Activated CD8-positive, alpha-beta T cell treated with anti-CD3 and anti-CD28 coated beads, Interleukin-2, amount 10 ng/mL, durations not matched to agents 7 days and 5 days (primary cell): ENCODE data around the gene ANO1. TPM values are rescaled to one million over a fixed set of nuclear protein-coding genes. Genes with fewer than 3 reads are reported as not detected.

Source experiments
- ATAC-seq: fragments of 150-1000 bp; cut with Tn5 transposase; one replicate; pipeline ENCODE4 v1.10.0; 2021; ENCODE audit warnings: moderate library complexity
- CTCF ChIA-PET: fragments of 350-600 bp; sonication (Branson Sonifier 250); formaldehyde crosslinking; loops from one replicate; lab custom pipeline; 2021; ENCODE audit warnings: antibody characterized with exemption; lab: Charles Lee
- POLR2A ChIA-PET: fragments of 350-600 bp; sonication (Branson Sonifier 250); formaldehyde crosslinking; loops from one replicate; lab custom pipeline; 2021; ENCODE audit warnings: antibody characterized with exemption; lab: Charles Lee
- DNase-seq: peaks from one replicate; pipeline ENCODE4 v3.0.0-alpha.2; 2020
- H3K27ac Mint-ChIP-seq: one replicate; pipeline ENCODE4 v1.8.0; 2021; ENCODE audit warnings: mild to moderate bottlenecking, mixed read lengths
- H3K27me3 Mint-ChIP-seq: one replicate; pipeline ENCODE4 v1.8.0; 2021; ENCODE audit warnings: low read depth, mixed read lengths
- H3K36me3 Mint-ChIP-seq: one replicate; pipeline ENCODE4 v1.8.0; 2021; ENCODE audit warnings: low read depth, mixed read lengths
- H3K4me1 Mint-ChIP-seq: one replicate; pipeline ENCODE4 v1.8.0; 2021; ENCODE audit warnings: low read depth, mixed read lengths
- H3K4me3 Mint-ChIP-seq: one replicate; pipeline ENCODE4 v1.8.0; 2021; ENCODE audit warnings: mild to moderate bottlenecking, mixed read lengths
- H3K9me3 Mint-ChIP-seq: one replicate; pipeline ENCODE4 v1.8.0; 2022; ENCODE audit warnings: mixed read lengths; ENCODE audit not compliant: insufficient read depth
- total RNA-seq, 2 experiments: library from RNA; stranded (reverse); gene quantifications; one replicate each; pipeline ENCODE4 v1.2.3, GENCODE V29; 2021

Gene ANO1
- total RNA-seq, 2 experiments from 2014 or later, result not detected

- H3K4me3 Mint-ChIP-seq, result no peak overlapping the region
- ATAC-seq, result no peak
- H3K27ac Mint-ChIP-seq, result no peak overlapping the region
- no peaks in the 10 kb centered on the region for H3K36me3 Mint-ChIP-seq
- H3K4me1 Mint-ChIP-seq, result no peaks in the 10 kb centered on the region
- H3K9me3 Mint-ChIP-seq, result no peaks in the 10 kb centered on the region
- H3K27me3 Mint-ChIP-seq, result peaks cover 28% of the 10 kb centered on the region
- ChIA-PET POLR2A (no interaction called here), CTCF (no interaction called here)
- no peak for DNase-seq
These were observed 61.8 kb downstream of the ANO1 start for GRCh38 chr11:70139785-70140410.

- peaks cover 28% of the 10 kb centered on the region for H3K27me3 Mint-ChIP-seq
These were observed 62.8 kb downstream of the ANO1 start for GRCh38 chr11:70140711-70141485.

GRCh38 chr11:70141486-70142220, 63.5 kb downstream of the ANO1 start:
- no peak overlapping the region for H3K27ac Mint-ChIP-seq
- ATAC-seq (no peak), DNase-seq (no peak)
- no peaks in the 10 kb centered on the region for H3K4me1 Mint-ChIP-seq
- no peaks in the 10 kb centered on the region for H3K36me3 Mint-ChIP-seq
- peaks cover 31% of the 10 kb centered on the region for H3K27me3 Mint-ChIP-seq
- H3K4me3 Mint-ChIP-seq, result no peak overlapping the region
- no peaks in the 10 kb centered on the region for H3K9me3 Mint-ChIP-seq
- ChIA-PET CTCF (no interaction called here), POLR2A (no interaction called here)

More at GRCh38 chr11:70140711-70141485, 62.8 kb downstream of the ANO1 start:
- Mint-ChIP-seq H3K36me3 (no peaks in the 10 kb centered on the region), H3K4me1 (no peaks in the 10 kb centered on the region), H3K27ac (no peak overlapping the region), H3K4me3 (no peak overlapping the region), H3K9me3 (no peaks in the 10 kb centered on the region)
- DNase-seq (no peak), ATAC-seq (no peak)
- ChIA-PET POLR2A (no interaction called here), CTCF (no interaction called here)

- no peaks in the 10 kb centered on the region for H3K9me3 Mint-ChIP-seq
- peaks cover 35% of the 10 kb centered on the region for H3K27me3 Mint-ChIP-seq
- H3K27ac Mint-ChIP-seq, result no peak overlapping the region
- H3K4me1 Mint-ChIP-seq, result no peaks in the 10 kb centered on the region
- POLR2A ChIA-PET, result no interaction called here
- no peaks in the 10 kb centered on the region for H3K36me3 Mint-ChIP-seq
- CTCF ChIA-PET, result no interaction called here
- no peak for ATAC-seq
- H3K4me3 Mint-ChIP-seq, result no peak overlapping the region
- DNase-seq, result no peak
These were observed 64.2 kb downstream of the ANO1 start for GRCh38 chr11:70142221-70142875.

- no peak overlapping the region for H3K4me3 Mint-ChIP-seq
- no peaks in the 10 kb centered on the region for H3K36me3 Mint-ChIP-seq
- H3K27ac Mint-ChIP-seq, result no peak overlapping the region
- H3K4me1 Mint-ChIP-seq, result no peaks in the 10 kb centered on the region
- H3K9me3 Mint-ChIP-seq, result no peaks in the 10 kb centered on the region
- ChIA-PET POLR2A (no interaction called here), CTCF (interaction anchor here (0.5 kb wide), 1 partner anchor 144 kb away, joined by 3 read pairs; no protein-coding TSS in a partner anchor)
- DNase-seq, result no peak
- H3K27me3 Mint-ChIP-seq, result peaks cover 35% of the 10 kb centered on the region
- no peak for ATAC-seq
These were observed 66.1 kb downstream of the ANO1 start for GRCh38 chr11:70144262-70144661.

DNA sequence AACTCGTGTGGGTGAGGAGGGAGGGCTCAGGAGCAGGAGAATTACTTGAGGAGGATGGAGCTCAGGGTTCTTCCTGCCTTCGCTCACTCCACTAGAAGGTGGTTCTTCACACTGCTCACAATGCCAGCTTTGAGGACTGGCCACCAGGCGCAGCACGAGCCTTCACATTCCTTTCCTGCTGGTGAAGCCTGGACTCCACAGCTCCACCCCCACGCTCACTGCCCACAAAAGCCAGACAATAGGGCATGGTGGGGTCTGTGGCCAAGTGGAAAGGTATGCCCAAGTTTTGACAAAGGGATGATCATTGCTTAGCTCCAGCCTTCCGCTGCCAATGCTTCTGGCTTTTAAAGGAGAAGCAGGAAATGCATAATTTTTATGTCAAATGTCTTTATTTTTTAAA, 67.0 kb downstream of the ANO1 start:
- CTCF ChIA-PET, result no interaction called here
- Mint-ChIP-seq H3K9me3 (no peaks in the 10 kb centered on the region), H3K27me3 (peaks cover 35% of the 10 kb centered on the region), H3K36me3 (no peaks in the 10 kb centered on the region), H3K27ac (no peak overlapping the region), H3K4me1 (no peaks in the 10 kb centered on the region), H3K4me3 (no peak overlapping the region)
- POLR2A ChIA-PET, result no interaction called here
- no peak for ATAC-seq
- DNase-seq, result no peak

- Mint-ChIP-seq H3K36me3 (no peaks in the 10 kb centered on the region), H3K4me1 (no peaks in the 10 kb centered on the region), H3K4me3 (no peak overlapping the region), H3K9me3 (no peaks in the 10 kb centered on the region), H3K27me3 (peaks cover 33% of the 10 kb centered on the region), H3K27ac (no peak overlapping the region)
- no peak for DNase-seq
- ATAC-seq, result no peak
- POLR2A ChIA-PET, result no interaction called here
- CTCF ChIA-PET, result no interaction called here
These were observed 67.7 kb downstream of the ANO1 start for GRCh38 chr11:70145841-70146240.

- Mint-ChIP-seq H3K9me3 (no peaks in the 10 kb centered on the region), H3K27ac (no peak overlapping the region), H3K4me3 (no peak overlapping the region), H3K36me3 (no peaks in the 10 kb centered on the region), H3K27me3 (peaks cover 28% of the 10 kb centered on the region), H3K4me1 (no peaks in the 10 kb centered on the region)
- ChIA-PET POLR2A (no interaction called here), CTCF (no interaction called here)
- ATAC-seq (no peak), DNase-seq (no peak)
These were observed 68.2 kb downstream of the ANO1 start for GRCh38 chr11:70146299-70146698.

DNA sequence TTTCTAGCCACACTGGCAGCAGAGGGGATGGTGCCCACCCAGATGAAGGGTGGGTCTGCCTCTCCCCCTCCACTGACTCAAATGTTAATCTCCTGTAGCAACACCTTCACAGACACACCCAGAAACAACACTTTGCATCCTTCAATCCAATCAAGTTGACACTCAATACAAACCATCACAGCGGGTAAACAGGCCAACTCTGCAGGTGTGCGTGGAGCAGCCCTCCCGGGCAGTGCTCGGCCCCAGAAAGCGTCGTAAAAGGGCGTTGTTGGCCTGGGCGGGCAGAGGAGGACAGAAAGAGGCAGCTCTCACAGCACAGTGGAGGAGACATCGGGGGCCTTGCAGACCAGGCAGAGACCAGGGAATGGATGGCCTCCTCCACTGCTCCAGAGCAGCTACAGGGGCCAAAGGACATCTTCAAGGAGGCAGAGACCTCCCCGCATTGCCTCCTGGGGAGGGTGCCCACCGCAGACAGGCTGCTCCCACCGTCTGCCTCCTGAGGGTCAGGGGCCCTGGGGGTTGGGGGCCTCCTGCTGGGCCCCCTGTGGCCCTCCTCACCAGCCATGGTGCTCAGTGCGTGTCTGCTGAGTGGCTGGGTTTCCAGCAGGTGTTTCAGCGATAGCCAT, 68.9 kb downstream of the ANO1 start:
- ChIA-PET CTCF (no interaction called here), POLR2A (no interaction called here)
- peaks cover 22% of the 10 kb centered on the region for H3K27me3 Mint-ChIP-seq
- H3K27ac Mint-ChIP-seq, result no peak overlapping the region
- no peaks in the 10 kb centered on the region for H3K4me1 Mint-ChIP-seq
- no peaks in the 10 kb centered on the region for H3K9me3 Mint-ChIP-seq
- H3K4me3 Mint-ChIP-seq, result no peak overlapping the region
- H3K36me3 Mint-ChIP-seq, result no peaks in the 10 kb centered on the region
- no peak for DNase-seq
- no peak for ATAC-seq

DNA sequence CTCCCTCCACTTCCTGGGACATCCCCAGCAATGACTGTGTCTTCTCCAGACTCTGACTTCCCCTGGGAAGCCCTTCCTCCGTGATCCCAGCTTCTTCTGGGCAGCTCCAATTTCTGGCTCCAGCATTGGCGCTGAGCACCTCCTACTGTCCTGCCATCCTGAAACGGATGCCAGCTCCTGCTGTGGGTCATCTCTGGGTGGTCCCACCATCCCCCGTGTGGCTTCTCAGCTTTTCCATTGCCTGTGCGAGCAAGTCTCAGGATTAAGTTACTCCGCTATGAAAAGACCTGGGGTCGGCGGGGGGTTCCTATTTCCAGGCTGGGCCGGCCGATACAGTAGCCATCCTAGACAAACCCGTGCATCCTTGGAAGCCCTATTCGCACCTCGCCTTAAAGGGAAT, 69.6 kb downstream of the ANO1 start:
- Mint-ChIP-seq H3K36me3 (no peaks in the 10 kb centered on the region), H3K4me3 (no peak overlapping the region), H3K27me3 (peaks cover 15% of the 10 kb centered on the region), H3K27ac (no peak overlapping the region), H3K9me3 (no peaks in the 10 kb centered on the region), H3K4me1 (no peaks in the 10 kb centered on the region)
- no peak for DNase-seq
- CTCF ChIA-PET, result no interaction called here
- POLR2A ChIA-PET, result no interaction called here
- ATAC-seq, result no peak

- DNase-seq (no peak), ATAC-seq (no peak)
- ChIA-PET CTCF (no interaction called here), POLR2A (no interaction called here)
- Mint-ChIP-seq H3K27ac (no peak overlapping the region), H3K36me3 (no peaks in the 10 kb centered on the region), H3K4me1 (no peaks in the 10 kb centered on the region), H3K9me3 (no peaks in the 10 kb centered on the region), H3K4me3 (no peak overlapping the region), H3K27me3 (peaks cover 3% of the 10 kb centered on the region)
These were observed 73.6 kb downstream of the ANO1 start for GRCh38 chr11:70151671-70152070.
